ENCODE results near the gene CABP2.
"Not testable (repeated sequence)": the region's sequence is repeated elsewhere in the genome, so short reads cannot be mapped to it uniquely, and the experiment has no call there.

Gene CABP2

DNA sequence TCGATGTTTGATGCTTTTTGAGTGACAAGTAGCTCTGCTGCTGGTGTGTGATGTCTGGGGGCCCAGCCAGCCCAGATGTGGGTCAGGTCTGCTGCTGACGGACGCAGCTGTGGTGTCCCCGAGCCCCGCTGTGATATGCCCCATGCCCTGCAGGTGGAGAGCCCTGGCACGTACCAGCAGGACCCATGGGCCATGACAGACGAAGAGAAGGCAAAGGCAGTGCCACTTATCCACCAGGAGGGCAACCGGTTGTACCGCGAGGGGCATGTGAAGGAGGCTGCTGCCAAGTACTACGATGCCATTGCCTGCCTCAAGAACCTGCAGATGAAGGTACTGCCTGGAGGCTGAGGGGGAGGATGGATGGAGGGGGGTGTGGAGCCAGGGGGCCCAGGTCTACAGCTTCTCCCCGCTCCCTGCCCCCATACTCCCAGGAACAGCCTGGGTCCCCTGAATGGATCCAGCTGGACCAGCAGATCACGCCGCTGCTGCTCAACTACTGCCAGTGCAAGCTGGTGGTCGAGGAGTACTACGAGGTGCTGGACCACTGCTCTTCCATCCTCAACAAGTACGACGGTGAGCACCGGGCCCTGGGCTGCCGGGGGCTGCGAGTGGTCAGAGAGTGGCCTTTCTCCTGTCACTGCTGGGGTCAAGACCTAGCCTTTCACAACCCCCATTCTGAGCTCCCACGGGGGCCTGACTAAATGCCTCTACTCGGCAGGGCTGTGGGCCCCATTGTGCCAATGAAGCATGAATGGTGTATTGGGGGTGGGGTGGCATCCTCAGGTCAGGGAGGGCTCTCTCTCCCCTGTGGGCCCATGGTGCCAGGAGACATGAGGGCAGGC lies 33.1 kb downstream of the CABP2 start:
- Histone ChIP-seq H3K27ac (no peak overlapping the region), H3K4me2 (no peak overlapping the region), H3K36me3 (peaks cover 83% of the 10 kb centered on the region), H3K4me3 (no peak overlapping the region), H3K9ac (no peak overlapping the region), H3K9me3 (no peaks in the 10 kb centered on the region), H3K4me1 (peaks cover 19% of the 10 kb centered on the region), H4K20me1 (peaks cover 76% of the 10 kb centered on the region), H3K27me3 (no peaks in the 10 kb centered on the region)
- no peak for TF ChIP-seq Cebpa-rat (IDR thresholded peaks at IDR 0.05)

- no peak overlapping the region for H3K27ac ChIP-seq
- TF ChIP-seq Cebpa-rat (IDR thresholded peaks at IDR 0.05): no peak
- peaks cover 79% of the 10 kb centered on the region for H3K36me3 ChIP-seq
- no peak overlapping the region for H3K9ac ChIP-seq
- H3K4me2 ChIP-seq: no peak overlapping the region
- no peaks in the 10 kb centered on the region for H3K27me3 ChIP-seq
- H4K20me1 ChIP-seq: peaks cover 81% of the 10 kb centered on the region
- H3K9me3 ChIP-seq: no peaks in the 10 kb centered on the region
- no peak overlapping the region for H3K4me3 ChIP-seq
- H3K4me1 ChIP-seq: peaks cover 26% of the 10 kb centered on the region
Observed at GRCh38 chr11:67489203-67489884, 33.9 kb downstream of the CABP2 start.

GRCh38 chr11:67486481-67487195 lies 36.6 kb downstream of the CABP2 start:
- peak overlapping the region; percentile 97 for H3K4me2 ChIP-seq
- H3K27ac ChIP-seq: 0 out of 2 replicates have a peak overlapping the region, but pooled peaks have one; percentile 18
- TF ChIP-seq Cebpa-rat (IDR thresholded peaks at IDR 0.05): no peak
- peaks cover 45% of the 10 kb centered on the region for H3K4me1 ChIP-seq
- no peaks in the 10 kb centered on the region for H3K9me3 ChIP-seq
- H3K36me3 ChIP-seq: peaks cover 53% of the 10 kb centered on the region
- peaks cover 77% of the 10 kb centered on the region for H4K20me1 ChIP-seq
- H3K27me3 ChIP-seq: no peaks in the 10 kb centered on the region
- no peak overlapping the region for H3K9ac ChIP-seq
- no peak overlapping the region for H3K4me3 ChIP-seq

- H3K9me3 ChIP-seq, H3K27ac ChIP-seq, H3K9ac ChIP-seq, H3K4me3 ChIP-seq, H3K27me3 ChIP-seq: not testable (repeated sequence)
- H4K20me1 ChIP-seq: peaks cover 70% of the 10 kb centered on the region
- H3K4me2 ChIP-seq: peak overlapping the region; percentile 97
- H3K4me1 ChIP-seq: peaks cover 45% of the 10 kb centered on the region
- H3K36me3 ChIP-seq: peaks cover 46% of the 10 kb centered on the region
Observed at GRCh38 chr11:67485873-67486361, 37.3 kb downstream of the CABP2 start.

DNA sequence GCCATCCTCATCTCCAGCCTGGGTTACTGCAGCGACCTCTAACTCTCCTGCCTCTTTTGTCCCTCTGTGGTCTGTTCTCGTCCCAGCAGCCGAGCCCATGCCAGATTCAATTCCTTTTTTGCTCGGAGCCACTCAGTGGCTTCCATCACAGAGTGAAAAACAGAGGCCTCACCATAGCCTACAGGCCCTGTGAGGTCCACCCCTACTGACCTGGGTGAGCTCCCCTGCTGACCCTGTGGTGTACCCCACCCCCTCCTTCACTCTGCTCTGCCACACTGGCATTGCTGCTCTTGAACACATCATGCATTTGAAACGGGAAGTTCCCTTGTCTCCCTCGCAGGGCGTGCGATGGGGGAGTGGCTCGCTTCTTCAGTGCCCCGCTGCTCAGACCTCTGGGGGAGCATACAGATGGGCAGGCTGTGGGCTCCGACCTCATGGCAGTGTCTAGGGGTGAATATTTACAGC lies 38.4 kb downstream of the CABP2 start:
- H3K36me3 ChIP-seq: peaks cover 35% of the 10 kb centered on the region
- peaks cover 59% of the 10 kb centered on the region for H4K20me1 ChIP-seq
- H3K9me3 ChIP-seq: no peaks in the 10 kb centered on the region
- H3K9ac ChIP-seq: peak overlapping the region; percentile 89
- peaks cover 45% of the 10 kb centered on the region for H3K4me1 ChIP-seq
- H3K4me3 ChIP-seq: peak overlapping the region; percentile 75
- no peaks in the 10 kb centered on the region for H3K27me3 ChIP-seq
- no peak for TF ChIP-seq Cebpa-rat (IDR thresholded peaks at IDR 0.05)
- H3K27ac ChIP-seq: peak overlapping the region; percentile 96
- peak overlapping the region; percentile 97 for H3K4me2 ChIP-seq

GRCh38 chr11:67483831-67484665 lies 39.2 kb downstream of the CABP2 start:
- H3K4me2 ChIP-seq: peak overlapping the region; percentile 97
- H3K9ac ChIP-seq: peak overlapping the region; percentile 89
- no peaks in the 10 kb centered on the region for H3K27me3 ChIP-seq
- peaks cover 45% of the 10 kb centered on the region for H3K4me1 ChIP-seq
- H3K4me3 ChIP-seq: peak overlapping the region; percentile 75
- H3K27ac ChIP-seq: peak overlapping the region; percentile 96
- no peak for TF ChIP-seq Cebpa-rat (IDR thresholded peaks at IDR 0.05)
- no peaks in the 10 kb centered on the region for H3K9me3 ChIP-seq
- peaks cover 27% of the 10 kb centered on the region for H3K36me3 ChIP-seq
- peaks cover 51% of the 10 kb centered on the region for H4K20me1 ChIP-seq

DNA sequence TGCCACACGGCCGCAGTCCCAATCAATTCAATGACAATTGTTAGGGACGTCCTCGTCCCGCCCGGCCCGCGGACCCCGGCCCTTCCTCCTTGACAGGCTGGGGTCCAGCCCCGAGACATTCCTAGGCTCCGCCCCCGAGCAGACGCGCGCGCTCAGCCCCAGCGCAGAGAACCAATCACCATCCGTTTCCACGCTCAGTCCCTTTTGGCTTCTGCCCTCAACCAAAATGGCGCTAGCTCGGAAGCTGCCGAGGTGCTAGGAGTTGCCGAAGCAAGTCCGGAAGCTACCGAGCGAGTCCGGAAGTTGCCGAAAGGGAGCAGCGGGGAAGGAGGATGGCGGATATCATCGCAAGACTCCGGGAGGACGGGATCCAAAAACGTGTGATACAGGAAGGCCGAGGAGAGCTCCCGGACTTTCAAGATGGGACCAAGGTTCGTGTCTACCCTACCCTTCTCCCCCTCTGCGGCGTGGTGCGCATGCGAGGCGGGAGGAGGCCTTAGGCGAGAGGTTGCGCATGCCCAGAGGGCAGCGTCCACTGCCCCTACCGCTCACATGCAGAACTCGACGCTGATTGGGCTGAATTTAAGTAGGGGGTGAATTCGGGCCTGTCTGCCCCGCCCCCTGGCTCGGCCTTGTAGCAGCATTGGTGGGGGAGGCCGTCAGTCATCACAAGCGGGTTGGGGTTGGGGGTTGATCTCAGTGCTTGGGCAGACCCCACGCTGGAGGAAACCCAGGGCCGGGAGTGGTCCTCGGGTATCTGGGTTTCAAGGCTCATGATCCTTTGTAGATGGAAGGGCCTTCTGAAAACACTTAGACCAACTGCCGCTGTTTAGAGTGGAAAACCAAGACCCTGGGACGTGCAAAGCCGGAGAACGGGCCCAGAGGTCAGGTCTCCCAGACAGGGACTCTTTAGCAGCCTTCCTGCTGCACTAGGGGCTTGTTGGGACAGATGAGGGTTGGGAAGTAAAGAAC lies 40.1 kb downstream of the CABP2 start, which contains the start of gene AIP:
Gene AIP, plus strand, starts transcription at position 200 of the 972 bp plus-strand sequence. Its CDS starts 133 bp downstream, at position 333.
- H3K36me3 ChIP-seq: peaks cover 18% of the 10 kb centered on the region
- peak within 1 kb of the TSS; percentile 75 for H3K4me3 ChIP-seq
- peak within 1 kb of the TSS; percentile 97 for H3K4me2 ChIP-seq
- H3K9ac ChIP-seq: peak within 1 kb of the TSS; percentile 89
- TF ChIP-seq Cebpa-rat (IDR thresholded peaks at IDR 0.05): no peak
- H4K20me1 ChIP-seq: peaks cover 44% of the 10 kb centered on the region
- H3K27ac ChIP-seq: peak within 1 kb of the TSS; percentile 96
- H3K27me3 ChIP-seq: no peaks in the 10 kb centered on the region
- peaks cover 45% of the 10 kb centered on the region for H3K4me1 ChIP-seq
- no peaks in the 10 kb centered on the region for H3K9me3 ChIP-seq

GRCh38 chr11:67482275-67482826 lies 40.9 kb downstream of the CABP2 start:
- peak overlapping the region; percentile 89 for H3K9ac ChIP-seq
- H3K9me3 ChIP-seq: no peaks in the 10 kb centered on the region
- H3K27ac ChIP-seq: peak overlapping the region; percentile 96
- H4K20me1 ChIP-seq: peaks cover 36% of the 10 kb centered on the region
- TF ChIP-seq Cebpa-rat (IDR thresholded peaks at IDR 0.05): no peak
- H3K4me3 ChIP-seq: peak overlapping the region; percentile 75
- peaks cover 45% of the 10 kb centered on the region for H3K4me1 ChIP-seq
- peak overlapping the region; percentile 97 for H3K4me2 ChIP-seq
- no peaks in the 10 kb centered on the region for H3K27me3 ChIP-seq
- H3K36me3 ChIP-seq: peaks cover 11% of the 10 kb centered on the region

DNA sequence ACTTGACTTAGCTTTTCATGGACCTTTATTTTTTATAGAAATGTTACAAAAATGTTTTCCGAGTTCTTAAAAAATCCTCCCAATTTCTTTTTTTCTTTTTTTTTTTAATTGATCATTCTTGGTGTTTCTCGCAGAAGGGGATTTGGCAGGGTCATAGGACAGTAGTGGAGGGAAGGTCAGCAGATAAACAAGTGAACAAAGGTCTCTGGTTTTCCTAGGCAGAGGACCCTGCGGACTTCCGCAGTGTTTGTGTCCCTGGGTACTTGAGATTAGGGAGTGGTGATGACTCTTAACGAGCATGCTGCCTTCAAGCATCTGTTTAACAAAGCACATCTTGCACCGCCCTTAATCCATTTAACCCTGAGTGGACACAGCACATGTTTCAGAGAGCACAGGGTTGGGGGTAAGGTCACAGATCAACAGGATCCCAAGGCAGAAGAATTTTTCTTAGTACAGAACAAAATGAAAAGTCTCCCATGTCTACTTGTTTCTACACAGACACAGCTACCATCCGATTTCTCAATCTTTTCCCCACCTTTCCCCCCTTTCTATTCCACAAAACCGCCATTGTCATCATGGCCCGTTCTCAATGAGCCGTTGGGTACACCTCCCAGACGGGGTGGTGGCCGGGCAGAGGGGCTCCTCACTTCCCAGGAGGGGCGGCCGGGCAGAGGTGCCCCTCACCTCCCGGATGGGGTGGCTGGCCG lies 45.7 kb downstream of the CABP2 start:
- peaks cover 18% of the 10 kb centered on the region for H3K4me1 ChIP-seq
- not testable (repeated sequence) for H3K9me3 ChIP-seq, H3K9ac ChIP-seq, H3K4me3 ChIP-seq, H3K27me3 ChIP-seq, H4K20me1 ChIP-seq, H3K4me2 ChIP-seq, H3K36me3 ChIP-seq, H3K27ac ChIP-seq

GRCh38 chr11:67476692-67477091 lies 46.6 kb downstream of the CABP2 start:
- not testable (repeated sequence) for H3K9me3 ChIP-seq, H3K36me3 ChIP-seq, H3K27me3 ChIP-seq, H3K4me2 ChIP-seq, H3K4me3 ChIP-seq, H3K27ac ChIP-seq, H4K20me1 ChIP-seq, H3K9ac ChIP-seq
- H3K4me1 ChIP-seq: peaks cover 12% of the 10 kb centered on the region
